IPS-15b (cell line): ENCODE data around the gene GK.
"Not testable (repeated sequence)": the region's sequence is repeated elsewhere in the genome, so short reads cannot be mapped to it uniquely, and the experiment has no call there.

ENCODE experiments used
- H3K27me3 ChIP-seq: one replicate; pipeline ENCODE4 v1.6.1; 2013; ENCODE audit warnings: low read length; ENCODE audit not compliant: control insufficient read depth, insufficient read depth
- H3K36me3 ChIP-seq: one replicate; pipeline ENCODE4 v1.6.1; 2013; ENCODE audit warnings: low read length; ENCODE audit not compliant: control insufficient read depth, insufficient read depth
- H3K4me1 ChIP-seq: one replicate; pipeline ENCODE4 v1.6.1; 2013; ENCODE audit warnings: mild to moderate bottlenecking, low read length; ENCODE audit not compliant: control insufficient read depth, insufficient read depth
- H3K4me3 ChIP-seq: one replicate; pipeline ENCODE4 v1.5.1; 2013; ENCODE audit warnings: low read depth, low read length
- H3K9ac ChIP-seq: one replicate; pipeline ENCODE4 v1.6.1; 2013; ENCODE audit warnings: low read depth, mild to moderate bottlenecking, low read length
- H3K9me3 ChIP-seq: one replicate; pipeline ENCODE4 v1.6.1; 2013; ENCODE audit warnings: mild to moderate bottlenecking, low read length; ENCODE audit not compliant: control insufficient read depth, insufficient read depth

Gene GK

GRCh38 chrX:30627818-30628652 lies 25.2 kb upstream of the GK start:
- Histone ChIP-seq H3K36me3 (no peaks in the 10 kb centered on the region), H3K9ac (no peak overlapping the region), H3K4me3 (no peak overlapping the region), H3K27me3 (no peaks in the 10 kb centered on the region), H3K9me3 (no peaks in the 10 kb centered on the region), H3K4me1 (no peaks in the 10 kb centered on the region)

- not testable (repeated sequence) for H3K9ac ChIP-seq, H3K9me3 ChIP-seq, H3K4me3 ChIP-seq, H3K27me3 ChIP-seq, H3K36me3 ChIP-seq, H3K4me1 ChIP-seq
These were observed 19.2 kb upstream of the GK start for GRCh38 chrX:30634070-30634469.

GRCh38 chrX:30635630-30636029 lies 17.6 kb upstream of the GK start:
- no peaks in the 10 kb centered on the region for H3K4me1 ChIP-seq
- H3K9ac ChIP-seq, result no peak overlapping the region

GRCh38 chrX:30637874-30638815 lies 15.1 kb upstream of the GK start:
- H3K27me3 ChIP-seq, result no peaks in the 10 kb centered on the region
- no peak overlapping the region for H3K4me3 ChIP-seq
- H3K4me1 ChIP-seq, result no peaks in the 10 kb centered on the region
- no peak overlapping the region for H3K9ac ChIP-seq
- H3K36me3 ChIP-seq, result no peaks in the 10 kb centered on the region
- peaks cover 4% of the 10 kb centered on the region for H3K9me3 ChIP-seq

More at GRCh38 chrX:30635630-30636029, 17.6 kb upstream of the GK start:
- no peaks in the 10 kb centered on the region for H3K27me3 ChIP-seq
- H3K36me3 ChIP-seq, result no peaks in the 10 kb centered on the region
- H3K4me3 ChIP-seq, result no peak overlapping the region
- H3K9me3 ChIP-seq, result peaks cover 4% of the 10 kb centered on the region

GRCh38 chrX:30639702-30640101 lies 13.5 kb upstream of the GK start:
- H3K4me3 ChIP-seq, H3K9me3 ChIP-seq, H3K9ac ChIP-seq, H3K27me3 ChIP-seq, H3K36me3 ChIP-seq, H3K4me1 ChIP-seq: not testable (repeated sequence)

- H3K4me3 ChIP-seq, result no peak overlapping the region
- no peak overlapping the region for H3K9ac ChIP-seq
- H3K4me1 ChIP-seq, result no peaks in the 10 kb centered on the region
- H3K9me3 ChIP-seq, result peaks cover 4% of the 10 kb centered on the region
- H3K36me3 ChIP-seq, result no peaks in the 10 kb centered on the region
- H3K27me3 ChIP-seq, result no peaks in the 10 kb centered on the region
These were observed 10.6 kb upstream of the GK start for GRCh38 chrX:30642642-30643041.

- Histone ChIP-seq H3K9ac (no peak overlapping the region), H3K4me1 (no peaks in the 10 kb centered on the region), H3K27me3 (no peaks in the 10 kb centered on the region), H3K9me3 (peaks cover 4% of the 10 kb centered on the region), H3K4me3 (no peak overlapping the region), H3K36me3 (no peaks in the 10 kb centered on the region)
These were observed 9.9 kb upstream of the GK start for GRCh38 chrX:30643313-30643821.

GRCh38 chrX:30649859-30650258 lies 3.4 kb upstream of the GK start:
- Histone ChIP-seq H3K27me3 (no peaks in the 10 kb centered on the region), H3K4me3 (no peak overlapping the region), H3K9me3 (no peaks in the 10 kb centered on the region), H3K36me3 (no peaks in the 10 kb centered on the region), H3K4me1 (peaks cover 5% of the 10 kb centered on the region), H3K9ac (no peak overlapping the region)

- Histone ChIP-seq H3K4me3 (peak overlapping the region; percentile 87), H3K9me3 (no peaks in the 10 kb centered on the region), H3K27me3 (no peaks in the 10 kb centered on the region), H3K4me1 (peaks cover 5% of the 10 kb centered on the region), H3K9ac (peak overlapping the region; percentile 73), H3K36me3 (no peaks in the 10 kb centered on the region)
These were observed 452 bp upstream of the GK start for GRCh38 chrX:30652527-30653414.

- not testable (repeated sequence) for H3K4me1 ChIP-seq, H3K27me3 ChIP-seq, H3K9me3 ChIP-seq, H3K36me3 ChIP-seq, H3K9ac ChIP-seq
- H3K4me3 ChIP-seq, result peak overlapping the region; percentile 72
These were observed 1.2 kb downstream of the GK start for GRCh38 chrX:30654386-30654785.

GRCh38 chrX:30654989-30655607 lies 1.9 kb downstream of the GK start:
- Histone ChIP-seq H3K9me3 (no peaks in the 10 kb centered on the region), H3K36me3 (no peaks in the 10 kb centered on the region), H3K4me1 (peaks cover under 1% of the 10 kb centered on the region), H3K4me3 (no peak overlapping the region), H3K9ac (no peak overlapping the region), H3K27me3 (no peaks in the 10 kb centered on the region)
